ENCODE results near the gene TYW3. TPM values are rescaled to one million over a fixed set of nuclear protein-coding genes. Genes with fewer than 3 reads are reported as not detected.

Gene TYW3
- total RNA-seq, 1 experiment from 2014 or later: 20.2 TPM

DNA sequence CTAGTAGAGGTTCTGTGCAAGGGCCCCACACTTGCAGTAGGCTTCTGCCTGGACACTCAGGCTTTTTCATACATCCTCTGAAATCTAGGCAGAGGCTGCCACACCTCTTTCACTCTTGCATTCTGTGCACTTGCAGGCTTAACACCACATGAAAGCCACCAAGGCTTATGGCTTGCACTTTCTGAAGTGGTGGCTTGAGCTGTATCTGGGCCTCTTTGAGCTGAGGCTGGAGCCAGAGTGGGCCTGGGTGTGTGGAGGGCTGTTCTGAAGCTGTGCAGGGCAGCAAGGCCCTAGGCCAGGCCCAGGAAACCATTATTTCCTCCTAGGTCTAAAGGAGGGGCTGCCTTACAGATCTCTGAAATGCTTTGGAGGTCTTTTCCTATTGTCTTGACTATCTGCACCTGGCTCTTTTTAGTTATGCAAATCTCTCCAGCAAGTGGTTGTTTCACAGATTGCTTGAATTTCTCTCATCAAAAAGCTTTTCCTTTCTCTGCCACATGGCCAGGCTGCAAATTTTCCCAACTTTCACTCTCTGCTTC is 66.2 kb downstream of the TYW3 start:
- H3K4me3 ChIP-seq (ENCODE audit: insufficient read depth, low read depth, low read length): no peak overlapping the region

DNA sequence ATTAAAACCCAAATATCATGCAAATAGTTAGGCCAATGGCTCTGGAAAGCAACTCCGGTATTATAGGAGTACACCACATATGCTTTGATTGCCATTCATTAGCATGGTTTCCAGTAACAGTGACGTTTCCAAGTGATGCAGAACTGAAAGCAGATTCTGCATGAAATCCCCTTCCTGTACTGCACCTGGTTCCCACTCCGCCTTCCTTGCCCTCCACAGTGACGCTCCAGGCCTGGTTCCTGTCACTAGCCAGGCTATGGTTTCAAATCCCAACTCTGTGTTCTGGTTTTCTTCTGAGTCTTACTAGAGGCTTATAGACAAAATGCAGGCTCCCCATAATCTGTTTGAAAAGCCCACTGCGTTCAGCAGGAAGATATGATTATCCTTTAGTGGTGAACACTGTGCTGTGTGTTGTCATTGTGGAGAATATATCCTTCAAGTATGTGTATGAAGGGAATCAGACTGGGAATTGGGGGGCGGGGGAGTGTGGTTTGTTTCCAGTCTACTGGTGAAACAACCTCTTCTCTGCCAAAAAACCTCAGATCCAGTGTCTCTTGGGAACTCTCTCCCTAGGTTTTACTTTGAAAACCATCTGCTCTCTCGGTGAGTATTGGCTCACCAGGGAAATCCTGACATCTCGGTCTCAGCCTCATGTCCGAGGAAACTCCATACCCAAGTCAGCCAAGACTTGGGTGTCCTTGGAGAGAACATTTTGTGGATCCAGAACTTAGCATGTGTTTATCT is 78.7 kb downstream of the TYW3 start:
- DNase-seq: no peak
- no peak overlapping the region for H3K4me3 ChIP-seq (ENCODE audit: insufficient read depth, low read depth, low read length)
- no peaks in the 10 kb centered on the region for H3K36me3 ChIP-seq (replicated peaks; ENCODE audit: control insufficient read depth, insufficient read depth, low read length)
- no peaks in the 10 kb centered on the region for H3K27me3 ChIP-seq (ENCODE audit: control insufficient read depth, insufficient read depth, low read length)

More for the DNA sequence above, 66.2 kb downstream of the TYW3 start:
- Histone ChIP-seq H3K36me3 (replicated peaks; ENCODE audit: control insufficient read depth, insufficient read depth, low read length) (no peaks in the 10 kb centered on the region), H3K27me3 (ENCODE audit: control insufficient read depth, insufficient read depth, low read length) (no peaks in the 10 kb centered on the region)
- no peak for DNase-seq

DNA sequence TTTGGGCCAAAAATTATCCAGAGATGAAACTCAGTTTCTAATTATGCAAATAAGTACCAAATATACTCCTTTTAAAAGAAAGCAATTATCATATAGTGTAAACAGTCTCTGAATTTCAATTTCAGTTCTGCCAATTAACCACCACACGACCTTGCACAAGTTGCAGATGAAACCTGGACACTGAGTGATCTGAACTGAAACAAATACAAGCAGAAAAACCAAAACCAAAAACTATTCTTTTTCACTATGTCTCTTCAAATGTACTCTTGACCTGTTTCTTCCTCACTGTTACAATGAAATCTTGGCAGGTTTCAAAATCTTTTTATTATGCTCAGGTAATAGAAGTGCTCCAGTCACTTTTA is 79.2 kb downstream of the TYW3 start:
- DNase-seq: no peak
- Histone ChIP-seq H3K4me3 (ENCODE audit: insufficient read depth, low read depth, low read length) (no peak overlapping the region), H3K27me3 (ENCODE audit: control insufficient read depth, insufficient read depth, low read length) (no peaks in the 10 kb centered on the region), H3K36me3 (replicated peaks; ENCODE audit: control insufficient read depth, insufficient read depth, low read length) (no peaks in the 10 kb centered on the region)

Other genes with a start within 250 kb of the TYW3 start
- gene LRRC53, start 220.5 kb upstream of the TYW3 start, total RNA-seq (2014; rRNA removed; shearing (Covaris generic)): not detected in 2 replicates
- not detected in 2 replicates for gene ERICH3, start 59.4 kb upstream of the TYW3 start, total RNA-seq (2014; rRNA removed; shearing (Covaris generic))
- gene CRYZ, start 102 bp upstream of the TYW3 start, total RNA-seq (2014; rRNA removed; shearing (Covaris generic)): 33.9 and 43.7 TPM in 2 replicates

All from H7 (cell line).